ENCODE data around the gene PSME3. TPM values are rescaled to one million over a fixed set of nuclear protein-coding genes. Genes with fewer than 3 reads are reported as not detected.

PSME3 gene
- polyA plus RNA-seq, 1 of the 3 experiments (the other 2 are of a cell fraction) = 139 TPM

- TF ChIP-seq JUND (IDR thresholded peaks at IDR 0.05) (no peak), CHD2 (IDR thresholded peaks at IDR 0.05; ENCODE audit: low read length, partially characterized antibody) (no peak), RXRA (IDR thresholded peaks at IDR 0.05; ENCODE audit: borderline replicate concordance, low read depth) (no peak)
- Histone ChIP-seq H3K9me2 (no peaks in the 10 kb centered on the region), H3K9ac (peak overlapping the region; percentile 92), H3F3A (replicated peaks; ENCODE audit: insufficient read depth) (peaks cover 9% of the 10 kb centered on the region), H4K20me1 (ENCODE audit: insufficient read depth) (no peaks in the 10 kb centered on the region), H3K36me3 (replicated peaks in 1 of 2; ENCODE audit: control insufficient read depth in 1 of 2, insufficient read depth in 2 of 2, low read length in 1 of 2) (peaks cover 11 to 20% of the 10 kb centered on the region in 2 experiments), H3K4me1 (ENCODE audit: control insufficient read depth in 1 of 2, insufficient read depth in 2 of 2, low read depth in 1 of 2, low read length in 1 of 2) (peaks cover 4 to 9% of the 10 kb centered on the region in 2 experiments; a peak in 3 of 4 replicates), H3K79me2 (ENCODE audit: insufficient read depth) (peaks cover 49% of the 10 kb centered on the region), H3K4me3 (ENCODE audit: low read depth in 2 of 2, low read length in 1 of 2) (peak overlapping the region; percentile 79 to 83), H2AFZ (ENCODE audit: low read depth) (peak overlapping the region; percentile 98), H3K27me3 (ENCODE audit: insufficient read depth) (no peaks in the 10 kb centered on the region), H3K27ac (ENCODE audit: low read depth in 2 of 2, low read length in 1 of 2) (peak overlapping the region; percentile 74 to 86), H3K4me2 (peak overlapping the region; percentile 98), H3K9me3 (no peaks in the 10 kb centered on the region)
- ChIA-PET POLR2A (interaction anchor here (1.0 kb wide), 1 partner anchor 9 kb away, joined by 3 read pairs; the partner anchor contains the start of gene BECN1), CTCF (interaction anchor here (0.6 to 4.3 kb wide), 4 partner anchors 8 to 165 kb away, joined by 4 to 33 read pairs (median 4); partner anchors contain the start of genes BECN1 and RPL27)
- 37% methylated on average over 9 of the region's 9 CpGs for WGBS (ENCODE audit: low lambda C conversion rate)
- peak; percentile 47 for DNase-seq
Observed at GRCh38 chr17:42832213-42832933, 824 bp upstream of the PSME3 start.

- CTCF ChIA-PET = interaction anchor here (1.1 to 4.3 kb wide), 7 partner anchors 10 to 255 kb away, joined by 3 to 33 read pairs (median 14); partner anchors contain the start of genes AOC2, BECN1 and RPL27
- Histone ChIP-seq H2AFZ (ENCODE audit: low read depth) (no peak overlapping the region; the same call in 1 of the 2 replicates), H3K4me2 (peak overlapping the region; percentile 98), H3K9me3 (no peaks in the 10 kb centered on the region), H3K27me3 (ENCODE audit: insufficient read depth) (no peaks in the 10 kb centered on the region), H3K9ac (peak overlapping the region; percentile 92), H3K36me3 (replicated peaks in 1 of 2; ENCODE audit: control insufficient read depth in 1 of 2, insufficient read depth in 2 of 2, low read length in 1 of 2) (peaks cover 24 to 35% of the 10 kb centered on the region in 2 experiments), H3K27ac (ENCODE audit: low read depth in 2 of 2, low read length in 1 of 2) (peak overlapping the region; percentile 74 to 86; a peak in 3 of 4 replicates), H3F3A (replicated peaks; ENCODE audit: insufficient read depth) (peaks cover 9% of the 10 kb centered on the region), H4K20me1 (ENCODE audit: insufficient read depth) (no peaks in the 10 kb centered on the region), H3K79me2 (ENCODE audit: insufficient read depth) (peaks cover 52% of the 10 kb centered on the region), H3K4me3 (ENCODE audit: low read depth in 2 of 2, low read length in 1 of 2) (peak overlapping the region; percentile 79 to 83), H3K9me2 (no peaks in the 10 kb centered on the region), H3K4me1 (ENCODE audit: control insufficient read depth in 1 of 2, insufficient read depth in 2 of 2, low read depth in 1 of 2, low read length in 1 of 2) (peaks cover 4 to 9% of the 10 kb centered on the region in 2 experiments; a peak in 3 of 4 replicates)
- DNase-seq = no peak
- TF ChIP-seq MEF2A (IDR thresholded peaks at IDR 0.05; ENCODE audit: borderline replicate concordance, low read depth) = no peak
- no peak for TF ChIP-seq FOSL2 (IDR thresholded peaks at IDR 0.05; ENCODE audit: borderline replicate concordance, low read depth)
- TF ChIP-seq MAX (IDR thresholded peaks at IDR 0.05; ENCODE audit: low read depth) = no peak
- no peak for TF ChIP-seq EP300 (IDR thresholded peaks at IDR 0.05; ENCODE audit: borderline replicate concordance in 1 of 2, low read depth in 1 of 2, low read length in 1 of 2)
- no peak for TF ChIP-seq NRF1 (IDR thresholded peaks at IDR 0.05; ENCODE audit: low read depth, low read length)
- no peak for TF ChIP-seq GATA2 (CRISPR knock-in tag; IDR thresholded peaks at IDR 0.05)
- no peak for TF ChIP-seq IRF3 (IDR thresholded peaks at IDR 0.05; ENCODE audit: low read depth, low read length)
- TF ChIP-seq TAF1 (IDR thresholded peaks at IDR 0.05; ENCODE audit: borderline replicate concordance, low read depth, low read length) = no peak
- TF ChIP-seq GABPA (IDR thresholded peaks at IDR 0.05; ENCODE audit: low read depth) = no peak
- WGBS (ENCODE audit: low lambda C conversion rate) = 7% methylated on average over 18 of the region's 18 CpGs
- POLR2A ChIA-PET = interaction anchor here (0.6 to 1.1 kb wide), 4 partner anchors 9 to 165 kb away, joined by 3 to 12 read pairs (median 4); partner anchors contain the start of gene BECN1
Observed at GRCh38 chr17:42833767-42834422, 698 bp downstream of the PSME3 start.
